Measurements from ENCODE around the gene MGMT. TPM values are rescaled to one million over a fixed set of nuclear protein-coding genes. Genes with fewer than 3 reads are reported as not detected.
A peak's percentile ranks its signal among the peaks of the same experiment; 100 is the strongest.

MGMT gene
- total and polyA plus RNA-seq, 5 donors from 2014 or later, result 18.7 to 48.0 (median 35.2) TPM

DNA sequence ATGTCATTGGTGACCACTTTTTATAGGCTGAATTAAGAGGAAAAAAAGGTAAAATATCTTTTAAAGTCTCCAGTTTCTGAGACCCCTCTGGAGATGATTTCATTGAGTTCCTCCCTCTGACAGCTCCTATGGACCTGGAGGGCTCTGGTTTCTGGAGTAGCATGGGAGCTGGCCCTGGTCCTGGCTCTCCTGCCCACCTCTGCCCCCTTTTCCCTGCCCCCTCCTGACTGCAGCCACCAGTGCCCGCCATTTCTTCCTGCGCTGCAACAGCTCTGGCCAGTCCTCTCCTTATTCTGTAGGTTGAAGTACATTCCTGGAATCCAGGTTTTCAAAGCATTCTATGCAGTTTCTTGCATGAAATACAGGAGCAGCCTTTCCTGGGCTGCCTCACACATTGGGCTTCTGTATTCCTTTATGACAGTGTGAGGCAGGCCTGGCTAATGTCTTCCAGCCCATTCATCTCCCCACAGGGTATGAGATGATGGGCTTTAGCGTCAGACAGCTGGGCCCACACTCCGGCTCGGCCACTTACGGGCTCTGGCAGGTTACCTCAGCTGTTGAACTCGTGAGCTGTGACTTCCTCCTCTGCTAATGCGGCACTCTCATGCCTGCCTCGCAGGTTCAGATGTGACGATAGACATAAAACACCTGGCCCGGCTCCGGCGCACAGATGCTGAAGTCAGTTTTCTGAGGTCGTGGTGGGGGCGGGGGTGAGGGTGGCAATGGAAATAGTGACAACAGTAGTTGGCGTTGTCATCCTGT is 101.7 kb downstream of the MGMT start:
- DNase-seq (no peak), ATAC-seq (ENCODE audit: low read depth in 2 of 2) (no peak)
- H3K27me3 Mint-ChIP-seq, result no peaks in the 10 kb centered on the region
- H3K36me3 ChIP-seq (ENCODE audit: control insufficient read depth, insufficient read depth, low read length), result peaks cover 6% of the 10 kb centered on the region
- no peaks in the 10 kb centered on the region for H3K9me3 ChIP-seq (ENCODE audit: control insufficient read depth in 2 of 2, low read length in 2 of 2)
- H3K36me3 Mint-ChIP-seq, result peaks cover 19% of the 10 kb centered on the region
- no peak overlapping the region for H3K4me3 ChIP-seq (ENCODE audit: low read depth, low read length)
- peaks cover 0 to 2% (median 0%) of the 10 kb centered on the region in 4 donors for H3K4me1 Mint-ChIP-seq
- no peaks in the 10 kb centered on the region for H3K27me3 ChIP-seq (ENCODE audit: control insufficient read depth, insufficient read depth, low read length)
- no peak overlapping the region for H3K4me3 Mint-ChIP-seq
- no peak overlapping the region for H3K27ac Mint-ChIP-seq
- H3K9me3 Mint-ChIP-seq, result peaks cover 0 to 9% (median 1%) of the 10 kb centered on the region in 7 donors
- no peak overlapping the region for H3K27ac ChIP-seq (ENCODE audit: insufficient read depth, low read length, poor library complexity, severe bottlenecking)
- H3K4me1 ChIP-seq (ENCODE audit: control insufficient read depth, insufficient read depth, low read length, poor library complexity, severe bottlenecking), result no peaks in the 10 kb centered on the region

- Mint-ChIP-seq H3K4me3 (no peak overlapping the region), H3K27me3 (no peaks in the 10 kb centered on the region), H3K4me1 (peaks cover 0 to 2% (median 0%) of the 10 kb centered on the region in 4 donors), H3K9me3 (peaks cover 0 to 9% (median 1%) of the 10 kb centered on the region in 7 donors), H3K36me3 (peaks cover 16% of the 10 kb centered on the region), H3K27ac (no peak overlapping the region)
- Histone ChIP-seq H3K4me3 (ENCODE audit: low read depth, low read length) (no peak overlapping the region), H3K27me3 (ENCODE audit: control insufficient read depth, insufficient read depth, low read length) (no peaks in the 10 kb centered on the region), H3K36me3 (ENCODE audit: control insufficient read depth, insufficient read depth, low read length) (peaks cover 6% of the 10 kb centered on the region), H3K9me3 (ENCODE audit: control insufficient read depth in 2 of 2, low read length in 2 of 2) (no peaks in the 10 kb centered on the region), H3K4me1 (ENCODE audit: control insufficient read depth, insufficient read depth, low read length, poor library complexity, severe bottlenecking) (no peaks in the 10 kb centered on the region), H3K27ac (ENCODE audit: insufficient read depth, low read length, poor library complexity, severe bottlenecking) (no peak overlapping the region)
- no peak for ATAC-seq (ENCODE audit: low read depth in 2 of 2)
- no peak for DNase-seq
These were observed 103.1 kb downstream of the MGMT start for GRCh38 chr10:129570185-129570584.

DNA sequence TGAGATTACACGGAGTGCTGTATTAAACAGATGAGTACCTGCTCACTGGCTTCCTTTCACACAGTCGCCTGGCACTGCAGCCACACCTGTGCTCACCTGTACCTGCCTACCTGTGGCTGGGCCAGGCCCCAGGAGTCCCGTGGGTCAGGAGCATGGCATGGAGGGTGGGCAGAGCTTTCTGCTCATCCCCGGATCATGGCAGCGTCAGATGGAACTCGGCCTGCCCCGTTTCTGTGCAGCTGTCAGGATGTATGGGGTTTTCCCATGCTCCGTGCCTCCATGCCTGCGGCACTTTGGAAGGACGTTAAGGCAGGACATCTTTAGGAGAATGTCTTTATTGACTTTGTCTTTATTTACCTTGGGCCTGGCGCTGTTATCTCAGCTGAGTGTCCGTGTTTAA is 112.2 kb downstream of the MGMT start:
- H3K27ac Mint-ChIP-seq, result no peak overlapping the region
- H3K4me1 ChIP-seq (ENCODE audit: control insufficient read depth, insufficient read depth, low read length, poor library complexity, severe bottlenecking), result no peaks in the 10 kb centered on the region
- no peaks in the 10 kb centered on the region for H3K27me3 ChIP-seq (ENCODE audit: control insufficient read depth, insufficient read depth, low read length)
- no peaks in the 10 kb centered on the region for H3K36me3 ChIP-seq (ENCODE audit: control insufficient read depth, insufficient read depth, low read length)
- DNase-seq (no peak), ATAC-seq (ENCODE audit: low read depth in 2 of 2) (no peak)
- H3K9me3 Mint-ChIP-seq, result peaks cover 0 to 13% (median 4%) of the 10 kb centered on the region in 7 donors
- H3K4me1 Mint-ChIP-seq, result peaks cover 0 to 15% (median under 1%) of the 10 kb centered on the region in 4 donors
- no peaks in the 10 kb centered on the region for H3K9me3 ChIP-seq (ENCODE audit: control insufficient read depth in 2 of 2, low read length in 2 of 2)
- no peaks in the 10 kb centered on the region for H3K27me3 Mint-ChIP-seq
- H3K36me3 Mint-ChIP-seq, result peaks cover 13% of the 10 kb centered on the region
- no peak overlapping the region for H3K27ac ChIP-seq (ENCODE audit: insufficient read depth, low read length, poor library complexity, severe bottlenecking)
- H3K4me3 ChIP-seq (ENCODE audit: low read depth, low read length), result no peak overlapping the region
- H3K4me3 Mint-ChIP-seq, result peak overlapping the region in 1 of 4 donors; percentile 43

DNA sequence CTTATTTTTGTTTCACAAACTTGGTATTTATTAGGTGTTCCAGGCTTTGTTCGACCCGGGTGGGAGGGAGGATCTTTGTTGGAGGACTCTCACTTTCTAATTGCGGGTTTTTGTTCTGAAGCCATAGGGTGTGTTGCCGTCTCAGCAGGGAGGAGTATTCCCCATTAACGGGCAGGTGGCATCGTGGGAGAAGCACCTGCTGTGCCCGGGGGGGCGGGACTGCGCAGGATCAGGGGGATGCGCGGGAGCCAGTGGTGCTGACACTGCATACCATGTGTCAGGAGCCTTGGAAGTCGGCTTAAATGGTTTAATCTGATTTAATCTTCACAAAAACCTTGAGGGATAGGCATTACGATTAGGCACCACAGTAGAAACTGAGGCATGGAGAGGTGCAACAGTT is 113.0 kb downstream of the MGMT start:
- Histone ChIP-seq H3K27me3 (ENCODE audit: control insufficient read depth, insufficient read depth, low read length) (no peaks in the 10 kb centered on the region), H3K4me1 (ENCODE audit: control insufficient read depth, insufficient read depth, low read length, poor library complexity, severe bottlenecking) (no peaks in the 10 kb centered on the region), H3K27ac (ENCODE audit: insufficient read depth, low read length, poor library complexity, severe bottlenecking) (no peak overlapping the region), H3K9me3 (ENCODE audit: control insufficient read depth in 2 of 2, low read length in 2 of 2) (peaks cover 0 to 5% of the 10 kb centered on the region in 2 experiments), H3K4me3 (ENCODE audit: low read depth, low read length) (no peak overlapping the region), H3K36me3 (ENCODE audit: control insufficient read depth, insufficient read depth, low read length) (no peaks in the 10 kb centered on the region)
- ATAC-seq (ENCODE audit: low read depth in 2 of 2), result no peak
- Mint-ChIP-seq H3K4me3 (no peak overlapping the region), H3K36me3 (peaks cover 21% of the 10 kb centered on the region), H3K9me3 (peaks cover 2 to 20% (median 5%) of the 10 kb centered on the region in 7 donors), H3K27me3 (no peaks in the 10 kb centered on the region), H3K27ac (no peak overlapping the region), H3K4me1 (peaks cover 0 to 15% (median 2%) of the 10 kb centered on the region in 4 donors)
- no peak for DNase-seq

GRCh38 chr10:129580901-129581300 is 113.9 kb downstream of the MGMT start:
- Histone ChIP-seq H3K27ac (ENCODE audit: insufficient read depth, low read length, poor library complexity, severe bottlenecking) (no peak overlapping the region), H3K4me1 (ENCODE audit: control insufficient read depth, insufficient read depth, low read length, poor library complexity, severe bottlenecking) (no peaks in the 10 kb centered on the region), H3K27me3 (ENCODE audit: control insufficient read depth, insufficient read depth, low read length) (no peaks in the 10 kb centered on the region), H3K36me3 (ENCODE audit: control insufficient read depth, insufficient read depth, low read length) (no peaks in the 10 kb centered on the region), H3K4me3 (ENCODE audit: low read depth, low read length) (no peak overlapping the region), H3K9me3 (ENCODE audit: control insufficient read depth in 2 of 2, low read length in 2 of 2) (peaks cover 3 to 14% of the 10 kb centered on the region in 2 experiments)
- no peak overlapping the region for H3K27ac Mint-ChIP-seq
- H3K27me3 Mint-ChIP-seq, result no peaks in the 10 kb centered on the region
- peaks cover 30% of the 10 kb centered on the region for H3K36me3 Mint-ChIP-seq
- DNase-seq (no peak), ATAC-seq (ENCODE audit: low read depth in 2 of 2) (no peak)
- H3K4me1 Mint-ChIP-seq, result peaks cover 0 to 15% (median 5%) of the 10 kb centered on the region in 4 donors
- H3K4me3 Mint-ChIP-seq, result no peak overlapping the region
- H3K9me3 Mint-ChIP-seq, result peaks cover 5 to 29% (median 8%) of the 10 kb centered on the region in 7 donors

DNA sequence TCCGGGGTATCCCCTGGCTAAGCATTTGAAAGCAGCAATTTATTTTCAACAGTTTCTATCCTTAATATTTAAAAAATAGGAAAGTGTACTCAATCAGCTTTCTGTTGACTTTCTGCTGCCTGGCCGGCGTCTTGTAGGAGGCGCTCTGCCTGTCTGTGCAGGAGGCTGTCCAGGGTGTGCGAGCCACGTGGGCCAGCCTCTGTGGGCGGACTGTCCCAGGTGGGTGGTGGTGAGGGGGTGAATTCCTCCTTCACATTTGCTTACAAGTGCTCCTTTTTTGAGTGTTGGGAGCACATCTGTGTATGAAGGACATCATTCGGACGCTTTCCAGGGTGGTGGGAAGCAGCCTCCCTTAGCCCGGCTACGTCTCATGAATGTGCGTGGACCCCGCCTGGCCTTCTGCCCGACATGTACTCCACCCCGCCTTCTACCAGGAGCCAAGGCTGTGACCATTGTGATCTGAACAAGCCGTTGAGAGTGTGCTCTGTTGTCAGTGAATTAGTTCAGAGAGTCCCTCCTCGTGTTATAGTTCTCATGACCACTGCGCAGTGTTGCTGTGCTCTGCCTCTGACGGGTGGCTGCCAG is 114.9 kb downstream of the MGMT start:
- H3K36me3 ChIP-seq (ENCODE audit: control insufficient read depth, insufficient read depth, low read length), result no peaks in the 10 kb centered on the region
- peaks cover 13 to 24% of the 10 kb centered on the region in 2 experiments for H3K9me3 ChIP-seq (ENCODE audit: control insufficient read depth in 2 of 2, low read length in 2 of 2)
- DNase-seq (no peak), ATAC-seq (ENCODE audit: low read depth in 2 of 2) (no peak)
- Mint-ChIP-seq H3K36me3 (peaks cover 36% of the 10 kb centered on the region), H3K27me3 (no peaks in the 10 kb centered on the region), H3K27ac (no peak overlapping the region), H3K4me3 (no peak overlapping the region), H3K9me3 (peaks cover 7 to 40% (median 9%) of the 10 kb centered on the region in 7 donors), H3K4me1 (peaks cover 0 to 15% (median 5%) of the 10 kb centered on the region in 4 donors)
- H3K4me3 ChIP-seq (ENCODE audit: low read depth, low read length), result no peak overlapping the region
- no peaks in the 10 kb centered on the region for H3K27me3 ChIP-seq (ENCODE audit: control insufficient read depth, insufficient read depth, low read length)
- no peaks in the 10 kb centered on the region for H3K4me1 ChIP-seq (ENCODE audit: control insufficient read depth, insufficient read depth, low read length, poor library complexity, severe bottlenecking)
- no peak overlapping the region for H3K27ac ChIP-seq (ENCODE audit: insufficient read depth, low read length, poor library complexity, severe bottlenecking)

DNA sequence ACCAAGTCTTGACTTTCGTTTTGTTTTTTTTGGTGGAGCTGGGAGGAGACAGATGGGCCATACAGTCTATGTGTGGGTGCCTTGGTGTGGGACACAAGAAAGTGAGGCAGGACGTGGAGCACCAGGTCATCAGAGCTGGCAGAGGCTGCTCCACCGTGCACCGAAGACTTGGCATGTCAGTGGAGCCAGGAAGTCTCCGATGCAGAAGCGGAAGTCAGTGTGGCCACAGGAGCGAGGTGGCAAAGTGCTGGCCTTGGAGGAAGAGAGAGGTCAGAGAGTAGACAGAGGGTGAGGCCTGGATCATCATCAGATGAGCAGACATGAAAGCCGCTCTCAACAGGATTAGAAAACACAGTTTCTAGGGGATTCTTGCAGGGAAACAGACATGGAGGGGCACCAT is 116.8 kb downstream of the MGMT start:
- Histone ChIP-seq H3K27me3 (ENCODE audit: control insufficient read depth, insufficient read depth, low read length) (no peaks in the 10 kb centered on the region), H3K9me3 (ENCODE audit: control insufficient read depth in 2 of 2, low read length in 2 of 2) (peaks cover 19 to 37% of the 10 kb centered on the region in 2 experiments), H3K4me1 (ENCODE audit: control insufficient read depth, insufficient read depth, low read length, poor library complexity, severe bottlenecking) (no peaks in the 10 kb centered on the region), H3K36me3 (ENCODE audit: control insufficient read depth, insufficient read depth, low read length) (no peaks in the 10 kb centered on the region), H3K4me3 (ENCODE audit: low read depth, low read length) (no peak overlapping the region), H3K27ac (ENCODE audit: insufficient read depth, low read length, poor library complexity, severe bottlenecking) (no peak overlapping the region)
- Mint-ChIP-seq H3K36me3 (peaks cover 49% of the 10 kb centered on the region), H3K27ac (peak overlapping the region in 1 of 3 donors; percentile 56), H3K4me1 (peaks cover 0 to 15% (median 5%) of the 10 kb centered on the region in 4 donors), H3K9me3 (peaks cover 8 to 46% (median 13%) of the 10 kb centered on the region in 7 donors), H3K27me3 (no peaks in the 10 kb centered on the region), H3K4me3 (peak overlapping the region in 1 of 4 donors; percentile 28)
- DNase-seq (no peak), ATAC-seq (ENCODE audit: low read depth in 2 of 2) (no peak)
